ENCODE results near the gene MBD4. TPM values are rescaled to one million over a fixed set of nuclear protein-coding genes. Genes with fewer than 3 reads are reported as not detected.

The MBD4 gene
- total RNA-seq, 1 experiment from 2014 or later: 11.4 TPM

GRCh38 chr3:129429080-129429451, 10.7 kb downstream of the MBD4 start:
- intact Hi-C loops (cut with micrococcal nuclease): no loop called here
- H3K9me3 ChIP-seq (ENCODE audit: low read length): no peaks in the 10 kb centered on the region
- peaks cover 11% of the 10 kb centered on the region for H3K4me1 ChIP-seq (ENCODE audit: insufficient read depth, low read length)
- ATAC-seq: no peak
- no peaks in the 10 kb centered on the region for H3F3A ChIP-seq (ENCODE audit: low read length, unreplicated experiment)
- 0 out of 2 replicates have a peak overlapping the region, but pooled peaks have one; percentile 59 for H3K4me3 ChIP-seq (ENCODE audit: low read length)
- no peak overlapping the region for H3K9ac ChIP-seq (ENCODE audit: low read length)
- H3K27ac ChIP-seq (ENCODE audit: low read length): no peak overlapping the region
- ChIA-PET CTCF (no interaction called here), POLR2A (ENCODE audit: unreplicated experiment) (interaction anchor here (0.6 kb wide), 1 partner anchor 29 kb away, joined by 7 read pairs; no protein-coding TSS in a partner anchor)
- no peak for TF ChIP-seq EZH2phosphoT487 (IDR thresholded peaks at IDR 0.05; ENCODE audit: borderline replicate concordance, low read length)
- TF ChIP-seq EZH2 (IDR thresholded peaks at IDR 0.05; ENCODE audit: low read length, unreplicated experiment): no peak
- TF ChIP-seq CTCF (conservative IDR thresholded peaks at IDR 0.05; ENCODE audit: low read depth, low read length): no peak
- H3K9me2 ChIP-seq (replicated peaks; ENCODE audit: low read length): no peaks in the 10 kb centered on the region
- no peaks in the 10 kb centered on the region for H3K27me3 ChIP-seq (ENCODE audit: low read length)
- DNase-seq: no peak
- H2AFZ ChIP-seq (ENCODE audit: low read length): peak overlapping the region; percentile 77
- no peaks in the 10 kb centered on the region for H4K20me1 ChIP-seq (ENCODE audit: low read length)
- H3K79me2 ChIP-seq (ENCODE audit: low read length): no peaks in the 10 kb centered on the region
- peak overlapping the region; percentile 80 for H3K4me2 ChIP-seq (ENCODE audit: low read length)
- peaks cover 28% of the 10 kb centered on the region; the same call in 1 of the 2 replicates for H3K36me3 ChIP-seq (ENCODE audit: low read depth, low read length)
- no TSS peak for BruUV-seq (replicated peaks)

- Histone ChIP-seq H3K9me3 (ENCODE audit: low read length) (no peaks in the 10 kb centered on the region), H3K9me2 (replicated peaks; ENCODE audit: low read length) (no peaks in the 10 kb centered on the region), H3K4me1 (ENCODE audit: insufficient read depth, low read length) (peaks cover 16% of the 10 kb centered on the region), H3K79me2 (ENCODE audit: low read length) (no peaks in the 10 kb centered on the region), H3K4me3 (ENCODE audit: low read length) (peak within 1 kb of the TSS; percentile 59), H3K9ac (ENCODE audit: low read length) (no peak within 1 kb of the TSS), H2AFZ (ENCODE audit: low read length) (peak within 1 kb of the TSS; percentile 77), H3F3A (ENCODE audit: low read length, unreplicated experiment) (no peaks in the 10 kb centered on the region), H3K4me2 (ENCODE audit: low read length) (peak within 1 kb of the TSS; percentile 80), H3K27me3 (ENCODE audit: low read length) (no peaks in the 10 kb centered on the region), H3K27ac (ENCODE audit: low read length) (no peak within 1 kb of the TSS), H4K20me1 (ENCODE audit: low read length) (no peaks in the 10 kb centered on the region), H3K36me3 (ENCODE audit: low read depth, low read length) (peaks cover 24% of the 10 kb centered on the region; the same call in 1 of the 2 replicates)
- intact Hi-C loops (cut with micrococcal nuclease): no loop called here
- CTCF ChIA-PET: no interaction called here
- ATAC-seq: peak; percentile 95
- DNase-seq: peak; percentile 79
- TSS peak; percentile 9 for BruUV-seq (replicated peaks)
- TF ChIP-seq CTCF (conservative IDR thresholded peaks at IDR 0.05; ENCODE audit: low read depth, low read length) (no peak), EZH2phosphoT487 (IDR thresholded peaks at IDR 0.05; ENCODE audit: borderline replicate concordance, low read length) (no peak), EZH2 (IDR thresholded peaks at IDR 0.05; ENCODE audit: low read length, unreplicated experiment) (no peak)
- POLR2A ChIA-PET (ENCODE audit: unreplicated experiment): interaction anchor here (0.6 kb wide), 1 partner anchor 29 kb away, joined by 7 read pairs; no protein-coding TSS in a partner anchor
These were observed 11.2 kb downstream of the MBD4 start, which contains the start of gene EFCAB12 for GRCh38 chr3:129428376-129429079. Gene EFCAB12, minus strand, starts transcription at chr3:129428636. Its CDS starts 148 bp downstream, at chr3:129428488.

GRCh38 chr3:129428007-129428375, 11.8 kb downstream of the MBD4 start:
- ATAC-seq (peak; percentile 14; the same call in 1 of the 2 replicates), DNase-seq (no peak)
- no peaks in the 10 kb centered on the region for H3K9me2 ChIP-seq (replicated peaks; ENCODE audit: low read length)
- intact Hi-C loops (cut with micrococcal nuclease): no loop called here
- peaks cover 17% of the 10 kb centered on the region for H3K4me1 ChIP-seq (ENCODE audit: insufficient read depth, low read length)
- H3K9me3 ChIP-seq (ENCODE audit: low read length): no peaks in the 10 kb centered on the region
- no peaks in the 10 kb centered on the region for H3K79me2 ChIP-seq (ENCODE audit: low read length)
- peak overlapping the region; percentile 77 for H2AFZ ChIP-seq (ENCODE audit: low read length)
- H3K9ac ChIP-seq (ENCODE audit: low read length): no peak overlapping the region
- H3K27me3 ChIP-seq (ENCODE audit: low read length): no peaks in the 10 kb centered on the region
- POLR2A ChIA-PET (ENCODE audit: unreplicated experiment): no interaction called here
- BruUV-seq (replicated peaks): no TSS peak
- CTCF ChIA-PET: no interaction called here
- peak overlapping the region; percentile 59 for H3K4me3 ChIP-seq (ENCODE audit: low read length)
- H4K20me1 ChIP-seq (ENCODE audit: low read length): no peaks in the 10 kb centered on the region
- no peaks in the 10 kb centered on the region for H3F3A ChIP-seq (ENCODE audit: low read length, unreplicated experiment)
- H3K27ac ChIP-seq (ENCODE audit: low read length): no peak overlapping the region
- peak overlapping the region; percentile 80 for H3K4me2 ChIP-seq (ENCODE audit: low read length)
- TF ChIP-seq EZH2phosphoT487 (IDR thresholded peaks at IDR 0.05; ENCODE audit: borderline replicate concordance, low read length): no peak
- no peak for TF ChIP-seq CTCF (conservative IDR thresholded peaks at IDR 0.05; ENCODE audit: low read depth, low read length)
- no peak for TF ChIP-seq EZH2 (IDR thresholded peaks at IDR 0.05; ENCODE audit: low read length, unreplicated experiment)
- peaks cover 19% of the 10 kb centered on the region; the same call in 1 of the 2 replicates for H3K36me3 ChIP-seq (ENCODE audit: low read depth, low read length)
